Measurements from ENCODE around the gene CSH2. TPM values are rescaled to one million over a fixed set of nuclear protein-coding genes. Genes with fewer than 3 reads are reported as not detected.
A peak's percentile ranks its signal among the peaks of the same experiment; 100 is the strongest.

Gene CSH2
- total RNA-seq, 1 donor from 2014 or later, result 0.56 TPM

- Mint-ChIP-seq H3K27me3 (ENCODE audit: unreplicated experiment) (peaks cover 6% of the 10 kb centered on the region), H3K4me1 (ENCODE audit: low read depth, unreplicated experiment) (peaks cover 8% of the 10 kb centered on the region), H3K4me3 (ENCODE audit: unreplicated experiment) (no peak overlapping the region)
These were observed 40.3 kb downstream of the CSH2 start for GRCh38 chr17:63833026-63833740.

GRCh38 chr17:63832455-63832854 is 41.0 kb downstream of the CSH2 start:
- H3K27me3 Mint-ChIP-seq (ENCODE audit: unreplicated experiment), result peaks cover 7% of the 10 kb centered on the region
- no peak overlapping the region for H3K27ac Mint-ChIP-seq (ENCODE audit: unreplicated experiment)
- H3K9me3 Mint-ChIP-seq (ENCODE audit: unreplicated experiment), result peaks cover 8% of the 10 kb centered on the region
- H3K36me3 Mint-ChIP-seq (ENCODE audit: unreplicated experiment), result no peaks in the 10 kb centered on the region
- TF ChIP-seq CTCF (IDR thresholded peaks at IDR 0.05; ENCODE audit: partially characterized antibody, unreplicated experiment), result no peak
- DNase-seq, result no peak
- H3K4me1 Mint-ChIP-seq (ENCODE audit: low read depth, unreplicated experiment), result peaks cover 9% of the 10 kb centered on the region
- H3K4me3 Mint-ChIP-seq (ENCODE audit: unreplicated experiment), result peak overlapping the region; percentile 30

More at GRCh38 chr17:63833026-63833740, 40.3 kb downstream of the CSH2 start:
- DNase-seq, result no peak
- no peak for TF ChIP-seq CTCF (IDR thresholded peaks at IDR 0.05; ENCODE audit: partially characterized antibody, unreplicated experiment)
- Mint-ChIP-seq H3K9me3 (ENCODE audit: unreplicated experiment) (peaks cover 5% of the 10 kb centered on the region), H3K27ac (ENCODE audit: unreplicated experiment) (no peak overlapping the region), H3K36me3 (ENCODE audit: unreplicated experiment) (no peaks in the 10 kb centered on the region)

- Mint-ChIP-seq H3K9me3 (ENCODE audit: unreplicated experiment) (peaks cover 10% of the 10 kb centered on the region), H3K4me3 (ENCODE audit: unreplicated experiment) (peak overlapping the region; percentile 30), H3K36me3 (ENCODE audit: unreplicated experiment) (no peaks in the 10 kb centered on the region), H3K27me3 (ENCODE audit: unreplicated experiment) (peaks cover 8% of the 10 kb centered on the region), H3K4me1 (ENCODE audit: low read depth, unreplicated experiment) (peaks cover 9% of the 10 kb centered on the region), H3K27ac (ENCODE audit: unreplicated experiment) (no peak overlapping the region)
- DNase-seq, result no peak
- TF ChIP-seq CTCF (IDR thresholded peaks at IDR 0.05; ENCODE audit: partially characterized antibody, unreplicated experiment), result no peak
These were observed 41.5 kb downstream of the CSH2 start for GRCh38 chr17:63832014-63832413.

GRCh38 chr17:63831505-63831904 is 42.0 kb downstream of the CSH2 start:
- TF ChIP-seq CTCF (IDR thresholded peaks at IDR 0.05; ENCODE audit: partially characterized antibody, unreplicated experiment), result no peak
- Mint-ChIP-seq H3K4me1 (ENCODE audit: low read depth, unreplicated experiment) (peaks cover 9% of the 10 kb centered on the region), H3K27ac (ENCODE audit: unreplicated experiment) (no peak overlapping the region), H3K27me3 (ENCODE audit: unreplicated experiment) (peaks cover 8% of the 10 kb centered on the region), H3K4me3 (ENCODE audit: unreplicated experiment) (no peak overlapping the region), H3K9me3 (ENCODE audit: unreplicated experiment) (peaks cover 13% of the 10 kb centered on the region), H3K36me3 (ENCODE audit: unreplicated experiment) (no peaks in the 10 kb centered on the region)
- no peak for DNase-seq

GRCh38 chr17:63830904-63831491 is 42.5 kb downstream of the CSH2 start:
- Mint-ChIP-seq H3K4me1 (ENCODE audit: low read depth, unreplicated experiment) (peaks cover 12% of the 10 kb centered on the region), H3K36me3 (ENCODE audit: unreplicated experiment) (no peaks in the 10 kb centered on the region), H3K9me3 (ENCODE audit: unreplicated experiment) (peaks cover 13% of the 10 kb centered on the region), H3K27ac (ENCODE audit: unreplicated experiment) (peak overlapping the region; percentile 33), H3K27me3 (ENCODE audit: unreplicated experiment) (peaks cover 11% of the 10 kb centered on the region), H3K4me3 (ENCODE audit: unreplicated experiment) (no peak overlapping the region)
- TF ChIP-seq CTCF (IDR thresholded peaks at IDR 0.05; ENCODE audit: partially characterized antibody, unreplicated experiment), result no peak
- DNase-seq, result no peak

All from glutamatergic neuron (in vitro differentiated cells).